Spleen (tissue), 11 donors: ENCODE results near the gene DNAH17. TPM values are rescaled to one million over a fixed set of nuclear protein-coding genes. Genes with fewer than 3 reads are reported as not detected.
A peak's percentile ranks its signal among the peaks of the same experiment; 100 is the strongest.

Experiments
- DNase-seq: peaks from one replicate; pipeline ENCODE4 v3.0.0-alpha.2; 2020
- H3K27ac ChIP-seq, 8 donors: fragments of 200-600 bp; sonication (generic) in 7 of 8; 1 replicate in 4 of 8; 2 replicates in 4 of 8; pipeline versions ENCODE4 v1.5.0 to v1.8.0; 2016 to 2021; ENCODE audit warnings: inconsistent platforms in 4 of 8, mild to moderate bottlenecking in 4 of 8, moderate library complexity in 1 of 8
- H3K27me3 ChIP-seq, 7 donors: fragments of 200-600 bp; sonication (generic) in 6 of 7; replicated peaks in 1 of 7; 1 replicate in 4 of 7; 2 replicates in 3 of 7; pipeline versions ENCODE4 v1.5.0 to v1.8.0; 2016 to 2021; ENCODE audit warnings: inconsistent platforms in 3 of 7, mild to moderate bottlenecking in 1 of 7
- H3K36me3 ChIP-seq, 6 donors: fragments of 200-600 bp; sonication (generic) in 5 of 6; 1 replicate in 4 of 6; 2 replicates in 2 of 6; pipeline versions ENCODE4 v1.5.0 to v1.8.0; 2016 to 2021; ENCODE audit warnings: inconsistent platforms in 2 of 6
- H3K4me1 ChIP-seq, 6 donors: fragments of 200-600 bp; sonication (generic) in 5 of 6; 1 replicate in 3 of 6; 2 replicates in 3 of 6; pipeline versions ENCODE4 v1.5.0 to v1.8.0; 2016 to 2021; ENCODE audit warnings: inconsistent platforms in 3 of 6
- H3K4me3 ChIP-seq, 8 donors: fragments of 200-600 bp; sonication (generic) in 7 of 8; 1 replicate in 4 of 8; 2 replicates in 4 of 8; pipeline versions ENCODE4 v1.5.0 to v1.8.0; 2016 to 2021; ENCODE audit warnings: inconsistent platforms in 4 of 8, mild to moderate bottlenecking in 4 of 8, moderate library complexity in 2 of 8
- H3K9me3 ChIP-seq, 8 donors: fragments of 200-600 bp; sonication (generic) in 7 of 8; 1 replicate in 4 of 8; 2 replicates in 4 of 8; pipeline versions ENCODE4 v1.5.0 to v1.8.0; 2016 to 2021; ENCODE audit warnings: inconsistent platforms in 4 of 8
- POLR2A ChIP-seq, 3 donors: fragments of 450-650 bp; IDR thresholded peaks; one replicate each; pipeline ENCODE4 v1.5.1; 2017; ENCODE audit warnings: antibody characterized with exemption in 3 of 3, mild to moderate bottlenecking in 1 of 3
- POLR2AphosphoS5 ChIP-seq, 3 donors: sonication (generic); formaldehyde crosslinking; IDR thresholded peaks; one replicate each; pipeline ENCODE4 v1.5.1; 2017; ENCODE audit warnings: antibody characterized with exemption in 3 of 3
- WGBS, 5 donors: extraction: QIAGEN DNeasy Blood & Tissue Kit in 3 of 5; methylation state at CpG; one replicate each; pipeline versions ENCODE4 v1.1.5 to v1.1.7; 2013 to 2018; 5-methylcytosine and 5-hydroxymethylcytosine counted together
- intact Hi-C: fragments of 100-400 bp; cut with DNase I; formaldehyde crosslinking; loops from one replicate; pipeline ENCODE4 v1.15.0; 2023; ENCODE audit warnings: low total_unique reads
- polyA plus RNA-seq, 3 donors: library from polyadenylated mRNA; stranded (reverse); fragments of 200-250 nt; gene quantifications; one replicate each; pipeline ENCODE4 v1.2.1, GENCODE V29; 2013
- total RNA-seq, 7 donors: library from RNA; depleted of rRNA in 3 of 7; stranded (reverse); fragments of >200 nt in 3 of 7; fragmentation: NEBNext Ultra II Directional in 4 of 7; extraction: Animal tissue kit (Norgen Biotek cat#: 25700) in 4 of 7; gene quantifications; one replicate each; pipeline versions ENCODE4 v1.1.0 to v1.2.1, GENCODE V29; 2016 to 2021
- TF ChIP-seq, protein P1 (sequence below), 11 experiments: fragments of 200-600 bp in 7 of 11; fragments of 450-650 bp in 4 of 11; sonication (generic) in 4 of 11; IDR thresholded peaks in 8 of 11; conservative IDR thresholded peaks in 3 of 11; 1 replicate in 7 of 11; 2 replicates in 4 of 11; pipeline versions ENCODE4 v1.4.0 to v1.8.0; 2016 to 2021; ENCODE audit warnings: antibody characterized with exemption in 11 of 11, inconsistent platforms in 4 of 11, mild to moderate bottlenecking in 1 of 11
- donor health status: healthy with polysubstance abuse.
- donor health status: DM: no; HTN: no; CAD: no; lungs with moderate emphysema.
- donor health status: DM: no; HTN: no; CAD: no.
- donor health status: Bipolar disorder and iron deficiency.
- donor health status: healthy.
- donor health status: DM: no; HTN: no; CAD: no.
- donor health status: DM: yes; HTN: yes; CAD: no.

DNAH17 gene
- total and polyA plus RNA-seq, 10 donors, result 0.06 to 1.0 (median 0.72) TPM; not detected in 1

GRCh38 chr17:78613416-78613815 lies 36.2 kb upstream of the DNAH17 start:
- TF ChIP-seq, protein P1, sequence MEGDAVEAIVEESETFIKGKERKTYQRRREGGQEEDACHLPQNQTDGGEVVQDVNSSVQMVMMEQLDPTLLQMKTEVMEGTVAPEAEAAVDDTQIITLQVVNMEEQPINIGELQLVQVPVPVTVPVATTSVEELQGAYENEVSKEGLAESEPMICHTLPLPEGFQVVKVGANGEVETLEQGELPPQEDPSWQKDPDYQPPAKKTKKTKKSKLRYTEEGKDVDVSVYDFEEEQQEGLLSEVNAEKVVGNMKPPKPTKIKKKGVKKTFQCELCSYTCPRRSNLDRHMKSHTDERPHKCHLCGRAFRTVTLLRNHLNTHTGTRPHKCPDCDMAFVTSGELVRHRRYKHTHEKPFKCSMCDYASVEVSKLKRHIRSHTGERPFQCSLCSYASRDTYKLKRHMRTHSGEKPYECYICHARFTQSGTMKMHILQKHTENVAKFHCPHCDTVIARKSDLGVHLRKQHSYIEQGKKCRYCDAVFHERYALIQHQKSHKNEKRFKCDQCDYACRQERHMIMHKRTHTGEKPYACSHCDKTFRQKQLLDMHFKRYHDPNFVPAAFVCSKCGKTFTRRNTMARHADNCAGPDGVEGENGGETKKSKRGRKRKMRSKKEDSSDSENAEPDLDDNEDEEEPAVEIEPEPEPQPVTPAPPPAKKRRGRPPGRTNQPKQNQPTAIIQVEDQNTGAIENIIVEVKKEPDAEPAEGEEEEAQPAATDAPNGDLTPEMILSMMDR (IDR thresholded peaks at IDR 0.05 in 8 of 11, conservative IDR thresholded peaks at IDR 0.05 in 3 of 11), result no peak
- TF ChIP-seq POLR2AphosphoS5 (IDR thresholded peaks at IDR 0.05) (no peak), POLR2A (IDR thresholded peaks at IDR 0.05) (no peak)
- peak; percentile 11 for DNase-seq
- H3K27ac ChIP-seq, result no peak overlapping the region
- intact Hi-C loops, result no loop called here
- H3K27me3 ChIP-seq, result peaks cover 0 to 9% (median 0%) of the 10 kb centered on the region in 7 donors
- H3K4me3 ChIP-seq, result no peak overlapping the region
- WGBS, 5 donors, result 56 to 91% (median 70%) methylated on average over 11 of the region's 11 CpGs
- H3K9me3 ChIP-seq, result peaks cover 0 to under 1% (median 0%) of the 10 kb centered on the region in 8 donors
- H3K4me1 ChIP-seq, result peaks cover 0 to 7% (median 0%) of the 10 kb centered on the region in 6 donors
- no peaks in the 10 kb centered on the region for H3K36me3 ChIP-seq

GRCh38 chr17:78611607-78612006 lies 34.4 kb upstream of the DNAH17 start:
- peak; percentile 1 for DNase-seq
- intact Hi-C loops, result no loop called here
- peaks cover 0 to 9% (median 0%) of the 10 kb centered on the region in 7 donors for H3K27me3 ChIP-seq

GRCh38 chr17:78610951-78611511 lies 33.8 kb upstream of the DNAH17 start:
- DNase-seq, result peak; percentile 18
- TF ChIP-seq, protein P1 (IDR thresholded peaks at IDR 0.05 in 8 of 11, conservative IDR thresholded peaks at IDR 0.05 in 3 of 11), result no peak
- TF ChIP-seq POLR2A (IDR thresholded peaks at IDR 0.05), result no peak
- TF ChIP-seq POLR2AphosphoS5 (IDR thresholded peaks at IDR 0.05), result no peak

More at GRCh38 chr17:78611607-78612006, 34.4 kb upstream of the DNAH17 start:
- no peak for TF ChIP-seq POLR2A (IDR thresholded peaks at IDR 0.05)
- TF ChIP-seq, protein P1 (IDR thresholded peaks at IDR 0.05 in 8 of 11, conservative IDR thresholded peaks at IDR 0.05 in 3 of 11), result no peak
- no peak for TF ChIP-seq POLR2AphosphoS5 (IDR thresholded peaks at IDR 0.05)
- Histone ChIP-seq H3K36me3 (no peaks in the 10 kb centered on the region), H3K9me3 (peaks cover 0 to 4% (median 0%) of the 10 kb centered on the region in 8 donors), H3K4me1 (no peaks in the 10 kb centered on the region), H3K27ac (no peak overlapping the region), H3K4me3 (no peak overlapping the region)
- 49 to 70% (median 61%) methylated on average over 6 of the region's 6 CpGs for WGBS, 5 donors

GRCh38 chr17:78609191-78609641 lies 32.0 kb upstream of the DNAH17 start:
- Histone ChIP-seq H3K36me3 (no peaks in the 10 kb centered on the region), H3K27me3 (peaks cover 0 to 9% (median 0%) of the 10 kb centered on the region in 7 donors), H3K9me3 (peaks cover 0 to 4% (median 0%) of the 10 kb centered on the region in 8 donors), H3K27ac (no peak overlapping the region), H3K4me1 (no peaks in the 10 kb centered on the region), H3K4me3 (no peak overlapping the region)
- intact Hi-C loops, result no loop called here
- TF ChIP-seq, protein P1 (IDR thresholded peaks at IDR 0.05 in 8 of 11, conservative IDR thresholded peaks at IDR 0.05 in 3 of 11), result no peak
- TF ChIP-seq POLR2AphosphoS5 (IDR thresholded peaks at IDR 0.05) (no peak), POLR2A (IDR thresholded peaks at IDR 0.05) (no peak)
- DNase-seq, result peak; percentile 35
- 64 to 81% (median 79%) methylated on average over 8 of the region's 8 CpGs for whole genome bisulfite sequencing, 5 donors

More at GRCh38 chr17:78610951-78611511, 33.8 kb upstream of the DNAH17 start:
- Histone ChIP-seq H3K9me3 (peaks cover 0 to 4% (median 0%) of the 10 kb centered on the region in 8 donors), H3K27me3 (peaks cover 0 to 9% (median 0%) of the 10 kb centered on the region in 7 donors), H3K27ac (no peak overlapping the region), H3K4me3 (no peak overlapping the region), H3K36me3 (no peaks in the 10 kb centered on the region), H3K4me1 (no peaks in the 10 kb centered on the region)
- intact Hi-C loops, result no loop called here
- WGBS, 5 donors, result 58 to 73% (median 63%) methylated on average over 10 of the region's 10 CpGs
